Fibroblast of mammary gland (primary cell): ENCODE results near the gene PRKRIP1.
A peak's percentile ranks its signal among the peaks of the same experiment; 100 is the strongest.

Experiments used
- DNase-seq: peaks from one replicate; pipeline ENCODE4 v3.0.0-alpha.2; 2010; ENCODE audit warnings: low read depth
- H3K4me3 ChIP-seq: 2 replicates; pipeline ENCODE4 v1.5.1; 2011; ENCODE audit warnings: low read depth, mild to moderate bottlenecking, low read length, moderate library complexity; ENCODE audit not compliant: control insufficient read depth
- CTCF ChIP-seq: conservative IDR thresholded peaks from 2 replicates; pipeline ENCODE4 v1.5.1; 2011; ENCODE audit warnings: low read depth, low read length, inconsistent platforms; ENCODE audit not compliant: control insufficient read depth, insufficient read depth

The PRKRIP1 gene

GRCh38 chr7:102426268-102427018, 30.3 kb downstream of the PRKRIP1 start:
- H3K4me3 ChIP-seq = no peak overlapping the region
- TF ChIP-seq CTCF = no peak

DNA sequence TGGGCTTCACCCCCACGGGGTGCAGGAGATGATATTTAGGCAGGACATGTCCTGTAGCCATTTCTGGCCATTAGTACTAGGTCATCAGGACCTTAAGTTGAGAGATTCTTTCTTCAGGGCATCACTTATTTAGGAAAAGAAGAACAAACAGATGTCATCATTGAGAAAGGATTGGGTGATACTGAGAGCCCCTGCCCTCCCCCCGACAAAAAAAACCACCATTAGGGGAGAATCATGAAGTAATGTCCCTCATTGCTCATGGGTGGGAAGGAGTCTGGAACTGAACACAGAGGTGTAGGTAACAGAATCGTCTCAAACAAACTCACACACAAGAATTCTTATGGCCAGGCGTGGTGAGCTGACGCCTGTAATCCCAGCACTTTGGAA, 30.8 kb downstream of the PRKRIP1 start:
- DNase-seq = no peak
- H3K4me3 ChIP-seq = no peak overlapping the region
- no peak for TF ChIP-seq CTCF

More at GRCh38 chr7:102426268-102427018, 30.3 kb downstream of the PRKRIP1 start:
- DNase-seq = no peak

GRCh38 chr7:102429141-102429899, 33.2 kb downstream of the PRKRIP1 start:
- no peak overlapping the region for H3K4me3 ChIP-seq
- TF ChIP-seq CTCF = no peak
- DNase-seq = no peak

GRCh38 chr7:102431617-102432298, 35.6 kb downstream of the PRKRIP1 start:
- DNase-seq = no peak
- TF ChIP-seq CTCF = no peak
- no peak overlapping the region for H3K4me3 ChIP-seq

- peak overlapping the region; percentile 57 for H3K4me3 ChIP-seq
- TF ChIP-seq CTCF = no peak
- no peak for DNase-seq
Observed at GRCh38 chr7:102432442-102433218, 36.5 kb downstream of the PRKRIP1 start.
